Upper lobe of left lung (tissue), 4 donors: ENCODE results near the gene TBKBP1.

ENCODE experiments used
- CTCF ChIP-seq, 6 experiments: fragments of 450-650 bp in 4 of 6; fragments of 200-600 bp in 2 of 6; sonication (generic) in 2 of 6; IDR thresholded peaks; one replicate each; pipeline ENCODE4 v1.5.1; 2016 to 2019; ENCODE audit warnings: antibody characterized with exemption in 6 of 6
- POLR2AphosphoS5 ChIP-seq, 2 donors: sonication (generic); formaldehyde crosslinking; IDR thresholded peaks; one replicate each; pipeline ENCODE4 v1.5.1; 2017; ENCODE audit warnings: antibody characterized with exemption in 2 of 2

DNA sequence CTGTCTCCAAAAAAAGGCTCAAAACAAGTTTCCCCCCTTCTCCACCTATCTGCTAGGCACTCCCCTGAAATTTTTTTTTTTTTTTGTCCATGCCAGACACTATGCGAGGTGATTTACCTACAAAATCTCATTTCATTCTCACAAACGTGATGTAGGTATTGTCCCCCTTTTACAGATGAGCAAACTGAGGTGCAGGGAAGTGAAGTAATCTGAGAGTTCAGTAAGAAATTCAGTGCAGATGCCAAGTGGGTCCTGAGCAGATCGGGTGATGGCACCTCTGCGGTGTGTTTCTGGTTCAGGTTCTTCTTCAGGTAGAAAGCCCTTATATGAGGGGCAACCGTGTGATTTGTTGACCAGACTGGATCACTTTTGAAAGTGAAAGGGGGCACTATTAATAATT is 9.7 kb downstream of the TBKBP1 start:
- TF ChIP-seq POLR2AphosphoS5 (IDR thresholded peaks at IDR 0.05) (no peak), CTCF (IDR thresholded peaks at IDR 0.05) (no peak)
